ENCODE measurements around the gene RAB3C. TPM values are rescaled to one million over a fixed set of nuclear protein-coding genes. Genes with fewer than 3 reads are reported as not detected.

The RAB3C gene
- total RNA-seq, 1 experiment from 2014 or later, result not detected

DNA sequence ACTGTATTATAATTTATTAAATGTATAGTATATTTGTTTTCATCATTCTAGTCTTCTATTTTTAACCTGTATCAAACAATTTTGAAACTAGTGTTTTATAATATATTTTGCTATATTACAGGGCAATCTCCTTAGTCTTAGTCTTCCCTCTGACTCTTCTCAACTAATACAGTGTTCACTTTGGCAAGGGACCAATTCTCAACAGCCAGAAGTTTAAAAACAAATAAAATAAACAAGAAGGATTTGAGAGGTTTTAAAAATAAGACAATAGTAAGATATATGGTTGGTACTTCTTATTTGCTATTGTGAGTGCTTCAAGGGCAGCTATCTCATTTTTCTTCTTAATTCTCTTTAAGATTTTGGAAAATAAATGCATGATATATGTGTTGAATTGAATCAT lies 167.2 kb downstream of the RAB3C start:
- DNase-seq (ENCODE audit: low read depth, low spot score) (no peak), ATAC-seq (no peak)
- ChIA-PET POLR2A (no interaction called here), CTCF (no interaction called here)
- in situ Hi-C loops (cut with HindIII; ENCODE audit: low pct_unique_long_range_greater_than_20kb, low sequenced_read_pairs) (no loop called here), intact Hi-C loops (cut with micrococcal nuclease; ENCODE audit: unreplicated experiment) (no loop called here)
- Histone ChIP-seq H3K36me3 (ENCODE audit: control insufficient read depth, insufficient read depth, low read length) (no peaks in the 10 kb centered on the region), H3K4me1 (ENCODE audit: control insufficient read depth, insufficient read depth, low read length) (no peaks in the 10 kb centered on the region), H3K27me3 (ENCODE audit: control insufficient read depth, insufficient read depth, low read length) (no peaks in the 10 kb centered on the region), H3K27ac (ENCODE audit: low read length) (no peak overlapping the region), H3K4me3 (ENCODE audit: low read depth in 2 of 2, low read length in 2 of 2) (no peak overlapping the region), H3K9me3 (ENCODE audit: control insufficient read depth, insufficient read depth, low read depth, low read length) (no peaks in the 10 kb centered on the region)
- TF ChIP-seq TCF7L2 (IDR thresholded peaks at IDR 0.05; ENCODE audit: low read depth, low read length) (no peak), POLR2AphosphoS5 (IDR thresholded peaks at IDR 0.05; ENCODE audit: low read depth, low read length) (no peak), SIN3A (IDR thresholded peaks at IDR 0.05; ENCODE audit: borderline replicate concordance, insufficient read depth, low read depth, low read length) (no peak)
- TF ChIP-seq, protein P1, sequence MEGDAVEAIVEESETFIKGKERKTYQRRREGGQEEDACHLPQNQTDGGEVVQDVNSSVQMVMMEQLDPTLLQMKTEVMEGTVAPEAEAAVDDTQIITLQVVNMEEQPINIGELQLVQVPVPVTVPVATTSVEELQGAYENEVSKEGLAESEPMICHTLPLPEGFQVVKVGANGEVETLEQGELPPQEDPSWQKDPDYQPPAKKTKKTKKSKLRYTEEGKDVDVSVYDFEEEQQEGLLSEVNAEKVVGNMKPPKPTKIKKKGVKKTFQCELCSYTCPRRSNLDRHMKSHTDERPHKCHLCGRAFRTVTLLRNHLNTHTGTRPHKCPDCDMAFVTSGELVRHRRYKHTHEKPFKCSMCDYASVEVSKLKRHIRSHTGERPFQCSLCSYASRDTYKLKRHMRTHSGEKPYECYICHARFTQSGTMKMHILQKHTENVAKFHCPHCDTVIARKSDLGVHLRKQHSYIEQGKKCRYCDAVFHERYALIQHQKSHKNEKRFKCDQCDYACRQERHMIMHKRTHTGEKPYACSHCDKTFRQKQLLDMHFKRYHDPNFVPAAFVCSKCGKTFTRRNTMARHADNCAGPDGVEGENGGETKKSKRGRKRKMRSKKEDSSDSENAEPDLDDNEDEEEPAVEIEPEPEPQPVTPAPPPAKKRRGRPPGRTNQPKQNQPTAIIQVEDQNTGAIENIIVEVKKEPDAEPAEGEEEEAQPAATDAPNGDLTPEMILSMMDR (IDR thresholded peaks at IDR 0.05), result no peak
- TF ChIP-seq, protein P2, sequence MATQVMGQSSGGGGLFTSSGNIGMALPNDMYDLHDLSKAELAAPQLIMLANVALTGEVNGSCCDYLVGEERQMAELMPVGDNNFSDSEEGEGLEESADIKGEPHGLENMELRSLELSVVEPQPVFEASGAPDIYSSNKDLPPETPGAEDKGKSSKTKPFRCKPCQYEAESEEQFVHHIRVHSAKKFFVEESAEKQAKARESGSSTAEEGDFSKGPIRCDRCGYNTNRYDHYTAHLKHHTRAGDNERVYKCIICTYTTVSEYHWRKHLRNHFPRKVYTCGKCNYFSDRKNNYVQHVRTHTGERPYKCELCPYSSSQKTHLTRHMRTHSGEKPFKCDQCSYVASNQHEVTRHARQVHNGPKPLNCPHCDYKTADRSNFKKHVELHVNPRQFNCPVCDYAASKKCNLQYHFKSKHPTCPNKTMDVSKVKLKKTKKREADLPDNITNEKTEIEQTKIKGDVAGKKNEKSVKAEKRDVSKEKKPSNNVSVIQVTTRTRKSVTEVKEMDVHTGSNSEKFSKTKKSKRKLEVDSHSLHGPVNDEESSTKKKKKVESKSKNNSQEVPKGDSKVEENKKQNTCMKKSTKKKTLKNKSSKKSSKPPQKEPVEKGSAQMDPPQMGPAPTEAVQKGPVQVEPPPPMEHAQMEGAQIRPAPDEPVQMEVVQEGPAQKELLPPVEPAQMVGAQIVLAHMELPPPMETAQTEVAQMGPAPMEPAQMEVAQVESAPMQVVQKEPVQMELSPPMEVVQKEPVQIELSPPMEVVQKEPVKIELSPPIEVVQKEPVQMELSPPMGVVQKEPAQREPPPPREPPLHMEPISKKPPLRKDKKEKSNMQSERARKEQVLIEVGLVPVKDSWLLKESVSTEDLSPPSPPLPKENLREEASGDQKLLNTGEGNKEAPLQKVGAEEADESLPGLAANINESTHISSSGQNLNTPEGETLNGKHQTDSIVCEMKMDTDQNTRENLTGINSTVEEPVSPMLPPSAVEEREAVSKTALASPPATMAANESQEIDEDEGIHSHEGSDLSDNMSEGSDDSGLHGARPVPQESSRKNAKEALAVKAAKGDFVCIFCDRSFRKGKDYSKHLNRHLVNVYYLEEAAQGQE (IDR thresholded peaks at IDR 0.05; ENCODE audit: insufficient read depth in 1 of 2, low read depth in 2 of 2, low read length in 1 of 2), result no peak
- no TSS peak for BruUV-seq (replicated peaks)

DNA sequence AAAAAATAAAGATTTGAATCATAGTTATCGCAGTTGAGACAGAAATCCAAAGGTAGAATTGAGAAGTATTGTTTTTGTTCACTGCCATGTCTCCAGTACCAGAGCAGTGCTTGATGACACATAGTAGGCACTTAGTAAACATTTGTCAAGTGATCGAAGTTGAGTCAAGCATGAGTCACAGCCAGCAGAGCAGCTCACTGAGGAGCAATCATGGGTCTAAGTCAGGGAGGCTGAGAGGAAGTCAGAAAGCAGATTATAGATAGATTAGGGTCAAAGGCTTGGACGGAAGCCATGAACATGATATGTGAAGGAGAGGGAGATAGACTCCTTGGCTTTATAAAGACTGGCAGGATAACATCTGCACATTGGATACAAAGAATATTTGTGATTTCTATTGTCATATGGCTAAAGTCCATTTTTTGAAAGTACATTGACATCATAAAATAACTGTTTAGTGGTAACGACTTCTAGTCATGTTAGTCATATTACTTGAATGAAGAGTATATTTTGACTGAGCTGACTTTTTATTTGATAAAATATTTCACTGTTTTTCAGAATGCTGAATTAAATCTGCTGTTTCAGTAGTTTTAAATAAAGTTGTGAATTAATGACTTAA lies 168.5 kb downstream of the RAB3C start:
- peak; percentile 68 for ATAC-seq
- CTCF ChIA-PET, result no interaction called here
- no peaks in the 10 kb centered on the region for H3K9me3 ChIP-seq (ENCODE audit: control insufficient read depth, insufficient read depth, low read depth, low read length)
- no peak overlapping the region for H3K4me3 ChIP-seq (ENCODE audit: low read depth in 2 of 2, low read length in 2 of 2)
- H3K27ac ChIP-seq (ENCODE audit: low read length), result no peak overlapping the region
- peak; percentile 43 for DNase-seq (ENCODE audit: low read depth, low spot score)
- no peaks in the 10 kb centered on the region for H3K36me3 ChIP-seq (ENCODE audit: control insufficient read depth, insufficient read depth, low read length)
- H3K27me3 ChIP-seq (ENCODE audit: control insufficient read depth, insufficient read depth, low read length), result no peaks in the 10 kb centered on the region
- intact Hi-C loops (cut with micrococcal nuclease; ENCODE audit: unreplicated experiment), result no loop called here
- in situ Hi-C loops (cut with HindIII; ENCODE audit: low pct_unique_long_range_greater_than_20kb, low sequenced_read_pairs), result no loop called here
- no TSS peak for BruUV-seq (replicated peaks)
- POLR2A ChIA-PET, result no interaction called here
- no peak for TF ChIP-seq SIN3A (IDR thresholded peaks at IDR 0.05; ENCODE audit: borderline replicate concordance, insufficient read depth, low read depth, low read length)
- H3K4me1 ChIP-seq (ENCODE audit: control insufficient read depth, insufficient read depth, low read length), result no peaks in the 10 kb centered on the region

- no peak for DNase-seq (ENCODE audit: low read depth, low spot score)
- POLR2A ChIA-PET, result no interaction called here
Measured at GRCh38 chr5:58752104-58752503, 169.2 kb downstream of the RAB3C start.

More at GRCh38 chr5:58752104-58752503, 169.2 kb downstream of the RAB3C start:
- no peaks in the 10 kb centered on the region for H3K36me3 ChIP-seq (ENCODE audit: control insufficient read depth, insufficient read depth, low read length)
- TF ChIP-seq SIN3A (IDR thresholded peaks at IDR 0.05; ENCODE audit: borderline replicate concordance, insufficient read depth, low read depth, low read length), result no peak
- TF ChIP-seq, protein P2 (IDR thresholded peaks at IDR 0.05; ENCODE audit: insufficient read depth in 1 of 2, low read depth in 2 of 2, low read length in 1 of 2), result no peak
- TF ChIP-seq TCF7L2 (IDR thresholded peaks at IDR 0.05; ENCODE audit: low read depth, low read length), result no peak
- TF ChIP-seq POLR2AphosphoS5 (IDR thresholded peaks at IDR 0.05; ENCODE audit: low read depth, low read length), result no peak
- TF ChIP-seq, protein P1 (IDR thresholded peaks at IDR 0.05), result no peak
- CTCF ChIA-PET, result no interaction called here
- no peak for ATAC-seq
- intact Hi-C loops (cut with micrococcal nuclease; ENCODE audit: unreplicated experiment) (no loop called here), in situ Hi-C loops (cut with HindIII; ENCODE audit: low pct_unique_long_range_greater_than_20kb, low sequenced_read_pairs) (no loop called here)
- no peaks in the 10 kb centered on the region for H3K9me3 ChIP-seq (ENCODE audit: control insufficient read depth, insufficient read depth, low read depth, low read length)
- H3K4me3 ChIP-seq (ENCODE audit: low read depth in 2 of 2, low read length in 2 of 2), result no peak overlapping the region
- no TSS peak for BruUV-seq (replicated peaks)
- H3K4me1 ChIP-seq (ENCODE audit: control insufficient read depth, insufficient read depth, low read length), result no peaks in the 10 kb centered on the region
- no peak overlapping the region for H3K27ac ChIP-seq (ENCODE audit: low read length)
- no peaks in the 10 kb centered on the region for H3K27me3 ChIP-seq (ENCODE audit: control insufficient read depth, insufficient read depth, low read length)

Data from Panc1 (cell line).